Stimulated activated effector memory CD8-positive, alpha-beta T cell treated with anti-CD3 and anti-CD28 coated beads, Interleukin-12 subunit alpha, Interleukin-12 subunit beta, amount 100 ng/mL, for 72 hours (primary cell): Measurements from ENCODE around the gene NOC2L.

Experiments
- ATAC-seq: fragments of 150-1000 bp; cut with Tn5 transposase; 2 replicates; pipeline ENCODE4 v1.10.0; 2021
- DNase-seq, 2 donors: peaks; one replicate each; pipeline ENCODE4 v3.0.0; 2021 to 2022; ENCODE audit warnings: low spot score in 2 of 2
- H3K27ac Mint-ChIP-seq: one replicate; pipeline ENCODE4 v1.8.0; 2022; ENCODE audit warnings: mild to moderate bottlenecking, mixed read lengths
- H3K36me3 Mint-ChIP-seq: one replicate; pipeline ENCODE4 v1.8.0; 2022; ENCODE audit warnings: mild to moderate bottlenecking, mixed read lengths
- H3K4me1 Mint-ChIP-seq: one replicate; pipeline ENCODE4 v1.8.0; 2022; ENCODE audit warnings: mixed read lengths
- H3K4me3 Mint-ChIP-seq: one replicate; pipeline ENCODE4 v1.8.0; 2022; ENCODE audit warnings: mild to moderate bottlenecking, mixed read lengths
- H3K9me3 Mint-ChIP-seq: one replicate; pipeline ENCODE4 v1.8.0; 2022; ENCODE audit warnings: mixed read lengths

Gene NOC2L

GRCh38 chr1:962381-963300, 3.6 kb upstream of the NOC2L start:
- no peak for DNase-seq
- H3K4me1 Mint-ChIP-seq: peaks cover 17% of the 10 kb centered on the region
- no peak overlapping the region for H3K27ac Mint-ChIP-seq
- no peaks in the 10 kb centered on the region for H3K9me3 Mint-ChIP-seq
- peak overlapping the region; percentile 84 for H3K4me3 Mint-ChIP-seq
- peaks cover 13% of the 10 kb centered on the region for H3K36me3 Mint-ChIP-seq
- ATAC-seq: no peak

DNA sequence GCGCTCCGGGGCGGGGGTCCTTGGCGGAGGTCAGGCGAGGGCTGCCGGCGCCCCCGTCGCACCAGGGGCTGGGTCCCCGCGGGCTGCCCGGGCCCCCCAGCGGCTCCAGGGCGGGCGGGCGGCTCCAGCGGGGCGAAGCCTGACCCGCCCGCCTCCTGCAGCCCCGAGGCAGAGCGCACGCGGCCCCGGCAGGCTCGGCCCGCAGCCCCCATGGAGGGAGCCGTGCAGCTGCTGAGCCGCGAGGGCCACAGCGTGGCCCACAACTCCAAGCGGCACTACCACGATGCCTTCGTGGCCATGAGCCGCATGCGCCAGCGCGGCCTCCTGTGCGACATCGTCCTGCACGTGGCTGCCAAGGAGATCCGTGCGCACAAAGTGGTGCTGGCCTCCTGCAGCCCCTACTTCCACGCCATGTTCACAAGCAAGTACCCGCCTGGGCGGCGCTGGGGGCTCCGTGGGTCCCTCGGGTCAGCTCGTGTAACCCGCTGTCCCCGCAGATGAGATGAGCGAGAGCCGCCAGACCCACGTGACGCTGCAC, 2.1 kb upstream of the NOC2L start:
- H3K27ac Mint-ChIP-seq: no peak overlapping the region
- H3K4me3 Mint-ChIP-seq: peak overlapping the region; percentile 84
- ATAC-seq (no peak), DNase-seq (no peak)
- peaks cover 28% of the 10 kb centered on the region for H3K4me1 Mint-ChIP-seq
- peaks cover 25% of the 10 kb centered on the region for H3K36me3 Mint-ChIP-seq
- no peaks in the 10 kb centered on the region for H3K9me3 Mint-ChIP-seq

- H3K27ac Mint-ChIP-seq: peak within 1 kb of the TSS; percentile 61
- H3K4me1 Mint-ChIP-seq: peaks cover 24% of the 10 kb centered on the region
- ATAC-seq (peak; percentile 73), DNase-seq (peak; percentile 69 to 88)
- H3K4me3 Mint-ChIP-seq: peak within 1 kb of the TSS; percentile 84
- H3K36me3 Mint-ChIP-seq: peaks cover 31% of the 10 kb centered on the region
- H3K9me3 Mint-ChIP-seq: no peaks in the 10 kb centered on the region
Measured at GRCh38 chr1:960363-961131, 1.5 kb upstream of the NOC2L start, which contains the start of gene KLHL17. Gene KLHL17 (plus strand): TSS chr1:960584. CDS start chr1:960694, 110 bp downstream.

GRCh38 chr1:959731-960362, 791 bp upstream of the NOC2L start:
- Mint-ChIP-seq H3K27ac (peak overlapping the region; percentile 61), H3K4me1 (peaks cover 28% of the 10 kb centered on the region), H3K9me3 (no peaks in the 10 kb centered on the region), H3K4me3 (peak overlapping the region; percentile 84), H3K36me3 (peaks cover 38% of the 10 kb centered on the region)
- ATAC-seq (peak; percentile 14), DNase-seq (no peak)

GRCh38 chr1:956636-957035, 2.4 kb downstream of the NOC2L start:
- Mint-ChIP-seq H3K27ac (no peak overlapping the region), H3K4me3 (peak overlapping the region; percentile 84), H3K36me3 (peaks cover 58% of the 10 kb centered on the region), H3K9me3 (no peaks in the 10 kb centered on the region), H3K4me1 (peaks cover 31% of the 10 kb centered on the region)
- no peak for ATAC-seq
- no peak for DNase-seq

DNA sequence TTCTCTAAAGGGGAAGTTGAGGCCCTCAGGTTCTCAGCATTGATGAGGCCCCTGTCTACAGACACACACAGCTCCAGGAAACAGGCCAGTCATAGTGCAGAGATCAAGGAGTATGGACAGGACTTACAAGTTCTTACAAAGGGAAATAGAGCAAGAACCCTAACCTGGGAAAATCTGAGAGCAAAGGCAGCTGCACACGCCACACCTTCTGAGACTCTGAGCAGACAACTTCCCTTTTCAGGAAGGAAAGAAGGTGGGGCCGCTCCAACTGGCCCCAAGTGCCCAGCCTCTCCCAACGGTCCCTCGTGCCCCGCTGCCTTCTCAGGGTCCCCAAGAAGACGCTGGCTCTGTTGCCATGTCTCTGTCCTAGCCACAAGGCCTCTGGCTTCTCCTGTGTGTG, 3.6 kb downstream of the NOC2L start:
- Mint-ChIP-seq H3K4me3 (no peak overlapping the region), H3K36me3 (peaks cover 62% of the 10 kb centered on the region), H3K9me3 (no peaks in the 10 kb centered on the region), H3K4me1 (peaks cover 35% of the 10 kb centered on the region), H3K27ac (no peak overlapping the region)
- DNase-seq: no peak
- ATAC-seq: no peak

GRCh38 chr1:954927-955326, 4.1 kb downstream of the NOC2L start:
- Mint-ChIP-seq H3K4me3 (no peak overlapping the region), H3K4me1 (peaks cover 35% of the 10 kb centered on the region), H3K9me3 (no peaks in the 10 kb centered on the region), H3K27ac (no peak overlapping the region), H3K36me3 (peaks cover 65% of the 10 kb centered on the region)
- ATAC-seq (no peak), DNase-seq (no peak)

DNA sequence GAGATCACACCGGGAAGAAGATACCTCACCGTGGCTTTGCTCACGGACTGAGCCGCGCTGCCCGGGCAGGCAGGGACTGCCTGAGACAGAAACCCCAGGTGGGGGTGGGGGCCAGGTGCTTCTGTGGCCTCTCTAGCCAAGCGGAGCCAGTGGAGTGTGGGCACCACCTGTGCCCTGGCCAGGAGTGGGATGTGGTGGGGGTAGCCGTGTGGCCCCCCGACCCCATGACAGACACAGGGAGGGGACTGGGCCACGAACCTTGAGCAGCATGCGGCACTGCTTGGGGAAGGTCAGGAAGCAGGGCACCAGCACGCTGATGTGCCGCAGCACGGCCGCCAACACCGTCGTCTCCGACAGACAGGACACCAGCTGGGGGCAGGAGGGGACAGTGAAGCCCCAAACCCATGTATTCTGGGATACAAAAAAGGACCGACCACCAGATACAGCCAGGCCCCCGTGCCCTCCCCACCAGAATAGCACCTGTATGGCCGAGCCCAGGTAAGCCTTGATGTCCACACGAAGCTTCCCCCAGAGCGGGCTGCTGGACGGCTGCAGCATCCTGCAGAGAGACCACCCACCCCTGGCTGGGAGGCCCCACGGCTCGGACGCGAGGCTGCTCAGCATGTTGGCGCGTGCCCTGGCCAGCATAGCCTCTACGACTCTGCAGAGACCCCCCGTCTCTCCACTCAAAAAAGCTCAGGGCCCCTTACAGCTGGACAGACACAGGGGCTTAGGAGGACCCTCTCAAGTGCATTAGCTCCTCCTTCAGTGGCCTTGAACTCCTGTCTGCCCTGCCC, 5.3 kb downstream of the NOC2L start:
- H3K36me3 Mint-ChIP-seq: peaks cover 73% of the 10 kb centered on the region
- no peak for ATAC-seq
- peaks cover 35% of the 10 kb centered on the region for H3K4me1 Mint-ChIP-seq
- no peak overlapping the region for H3K4me3 Mint-ChIP-seq
- H3K27ac Mint-ChIP-seq: peak overlapping the region; percentile 34
- no peaks in the 10 kb centered on the region for H3K9me3 Mint-ChIP-seq
- no peak for DNase-seq

GRCh38 chr1:952603-953002, 6.5 kb downstream of the NOC2L start:
- H3K27ac Mint-ChIP-seq: no peak overlapping the region
- peaks cover 64% of the 10 kb centered on the region for H3K36me3 Mint-ChIP-seq
- H3K4me1 Mint-ChIP-seq: peaks cover 24% of the 10 kb centered on the region
- H3K4me3 Mint-ChIP-seq: no peak overlapping the region
- no peak for ATAC-seq
- H3K9me3 Mint-ChIP-seq: no peaks in the 10 kb centered on the region
- DNase-seq: no peak

DNA sequence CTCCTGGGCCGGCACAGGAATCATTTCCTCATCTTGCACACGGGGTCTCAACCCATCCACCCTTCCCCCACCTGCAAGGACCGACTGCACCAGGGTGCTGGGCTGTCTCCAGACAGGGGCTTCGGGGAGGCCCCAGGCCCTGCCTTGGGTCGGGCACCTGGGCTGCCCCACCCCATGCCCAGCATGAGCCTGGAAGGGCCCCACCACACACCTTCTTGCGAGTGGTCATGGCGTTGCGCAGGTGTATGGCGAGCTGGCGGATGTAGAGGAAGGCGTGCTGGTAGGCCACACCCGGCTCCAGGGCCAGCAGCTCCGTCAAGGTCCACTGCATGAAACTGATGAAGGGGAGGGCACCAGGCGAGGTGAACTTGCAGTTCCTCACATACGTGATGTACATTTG, 6.9 kb downstream of the NOC2L start:
- peaks cover 20% of the 10 kb centered on the region for H3K4me1 Mint-ChIP-seq
- DNase-seq: no peak
- peaks cover 66% of the 10 kb centered on the region for H3K36me3 Mint-ChIP-seq
- ATAC-seq: no peak
- H3K9me3 Mint-ChIP-seq: no peaks in the 10 kb centered on the region
- H3K4me3 Mint-ChIP-seq: no peak overlapping the region
- H3K27ac Mint-ChIP-seq: no peak overlapping the region

GRCh38 chr1:951364-951763, 7.7 kb downstream of the NOC2L start:
- H3K4me3 Mint-ChIP-seq: no peak overlapping the region
- H3K36me3 Mint-ChIP-seq: peaks cover 60% of the 10 kb centered on the region
- DNase-seq (no peak), ATAC-seq (no peak)
- no peaks in the 10 kb centered on the region for H3K9me3 Mint-ChIP-seq
- no peak overlapping the region for H3K27ac Mint-ChIP-seq
- peaks cover 14% of the 10 kb centered on the region for H3K4me1 Mint-ChIP-seq

GRCh38 chr1:950881-951280, 8.2 kb downstream of the NOC2L start:
- ATAC-seq: no peak
- no peak for DNase-seq
- no peak overlapping the region for H3K4me3 Mint-ChIP-seq
- H3K36me3 Mint-ChIP-seq: peaks cover 59% of the 10 kb centered on the region
- H3K27ac Mint-ChIP-seq: no peak overlapping the region
- H3K9me3 Mint-ChIP-seq: no peaks in the 10 kb centered on the region
- H3K4me1 Mint-ChIP-seq: peaks cover 14% of the 10 kb centered on the region

DNA sequence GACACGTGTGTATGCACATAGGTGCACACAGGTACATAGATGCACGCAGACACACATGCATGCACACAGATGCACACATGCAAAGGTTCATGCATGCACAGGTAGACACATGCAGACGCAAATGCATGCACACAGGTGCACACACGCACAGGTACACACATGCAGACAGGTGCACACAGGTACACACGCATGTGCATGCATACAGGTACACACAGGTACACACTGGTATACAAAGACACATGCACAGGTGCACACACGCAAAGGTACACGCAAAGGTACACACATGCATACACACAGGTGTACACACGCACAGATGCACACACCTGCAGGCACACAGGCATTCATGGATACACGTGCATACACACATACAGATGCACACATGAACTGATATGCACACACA, 8.8 kb downstream of the NOC2L start:
- Mint-ChIP-seq H3K4me3 (no peak overlapping the region), H3K27ac (no peak overlapping the region), H3K4me1 (peaks cover 11% of the 10 kb centered on the region), H3K36me3 (peaks cover 58% of the 10 kb centered on the region), H3K9me3 (no peaks in the 10 kb centered on the region)
- ATAC-seq: no peak
- DNase-seq: no peak

DNA sequence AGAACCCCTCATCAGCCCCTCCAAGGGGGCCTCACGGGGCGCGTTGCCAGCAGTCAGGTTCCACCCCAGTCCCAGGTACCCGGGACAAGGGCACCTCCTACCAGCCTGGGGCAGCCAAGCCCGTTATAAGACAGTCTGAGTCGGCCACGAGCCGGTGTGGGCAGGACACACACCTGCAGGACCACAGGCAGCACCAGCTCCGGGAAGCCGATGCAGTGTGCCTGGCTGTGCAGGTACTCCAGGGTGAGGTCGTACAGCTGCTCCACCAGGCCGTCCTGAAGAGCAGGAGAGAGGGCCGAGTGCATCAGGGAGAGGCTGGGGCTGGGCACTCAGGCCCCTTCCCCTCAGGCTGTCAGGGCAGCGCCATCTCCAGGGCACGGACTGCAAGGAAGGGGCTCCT, 11.1 kb downstream of the NOC2L start:
- no peak overlapping the region for H3K27ac Mint-ChIP-seq
- H3K9me3 Mint-ChIP-seq: no peaks in the 10 kb centered on the region
- H3K36me3 Mint-ChIP-seq: peaks cover 47% of the 10 kb centered on the region
- H3K4me1 Mint-ChIP-seq: peaks cover 6% of the 10 kb centered on the region
- ATAC-seq: no peak
- no peak for DNase-seq
- H3K4me3 Mint-ChIP-seq: no peak overlapping the region
